ENCODE measurements around the gene ADGRG2.
A peak's percentile ranks its signal among the peaks of the same experiment; 100 is the strongest.
"Not testable (repeated sequence)": the region's sequence is repeated elsewhere in the genome, so short reads cannot be mapped to it uniquely, and the experiment has no call there.

Gene ADGRG2

GRCh38 chrX:19075754-19076153 lies 46.5 kb downstream of the ADGRG2 start:
- no peak for DNase-seq (ENCODE audit: low spot score)

GRCh38 chrX:19072372-19072771 lies 49.9 kb downstream of the ADGRG2 start:
- no peak for DNase-seq (ENCODE audit: low spot score)

- no peak for DNase-seq (ENCODE audit: low spot score)
Measured at GRCh38 chrX:19070555-19070994, 51.7 kb downstream of the ADGRG2 start.

- not testable (repeated sequence) for DNase-seq (ENCODE audit: low spot score)
Measured at GRCh38 chrX:19066987-19067386, 55.3 kb downstream of the ADGRG2 start.

GRCh38 chrX:19065535-19065934 lies 56.7 kb downstream of the ADGRG2 start:
- DNase-seq (ENCODE audit: low spot score), result no peak

GRCh38 chrX:19064175-19064574 lies 58.1 kb downstream of the ADGRG2 start:
- no peak for DNase-seq (ENCODE audit: low spot score)

GRCh38 chrX:19063030-19063429 lies 59.2 kb downstream of the ADGRG2 start:
- DNase-seq (ENCODE audit: low spot score), result no peak

- no peak for DNase-seq (ENCODE audit: low spot score)
Measured at GRCh38 chrX:19059067-19059466, 63.2 kb downstream of the ADGRG2 start.

GRCh38 chrX:19057856-19058255 lies 64.4 kb downstream of the ADGRG2 start:
- no peak for DNase-seq (ENCODE audit: low spot score)

- no peak for DNase-seq (ENCODE audit: low spot score)
Measured at GRCh38 chrX:19049110-19049509, 73.2 kb downstream of the ADGRG2 start.

GRCh38 chrX:19046343-19047215 lies 75.7 kb downstream of the ADGRG2 start:
- DNase-seq (ENCODE audit: low spot score), result peak; percentile 20

GRCh38 chrX:19040373-19040772 lies 81.9 kb downstream of the ADGRG2 start:
- no peak for DNase-seq (ENCODE audit: low spot score)

GRCh38 chrX:19034025-19034424 lies 88.2 kb downstream of the ADGRG2 start:
- no peak for DNase-seq (ENCODE audit: low spot score)

- no peak for DNase-seq (ENCODE audit: low spot score)
Measured at GRCh38 chrX:19030805-19031204, 91.5 kb downstream of the ADGRG2 start.

GRCh38 chrX:19028560-19028959 lies 93.7 kb downstream of the ADGRG2 start:
- no peak for DNase-seq (ENCODE audit: low spot score)

- DNase-seq (ENCODE audit: low spot score), result no peak
Measured at GRCh38 chrX:19024366-19024765, 97.9 kb downstream of the ADGRG2 start.

GRCh38 chrX:19019996-19020395 lies 102.3 kb downstream of the ADGRG2 start:
- DNase-seq (ENCODE audit: low spot score), result no peak

GRCh38 chrX:19017271-19017670 lies 105.0 kb downstream of the ADGRG2 start:
- DNase-seq (ENCODE audit: low spot score), result peak; percentile 1

GRCh38 chrX:19016614-19017013 lies 105.7 kb downstream of the ADGRG2 start:
- DNase-seq (ENCODE audit: low spot score), result not testable (repeated sequence)

- DNase-seq (ENCODE audit: low spot score), result no peak
Measured at GRCh38 chrX:19007868-19008267, 114.4 kb downstream of the ADGRG2 start.

GRCh38 chrX:19007011-19007410 lies 115.3 kb downstream of the ADGRG2 start:
- no peak for DNase-seq (ENCODE audit: low spot score)

GRCh38 chrX:19005909-19006308 lies 116.4 kb downstream of the ADGRG2 start:
- DNase-seq (ENCODE audit: low spot score), result no peak

GRCh38 chrX:19003756-19004155 lies 118.5 kb downstream of the ADGRG2 start:
- DNase-seq (ENCODE audit: low spot score), result no peak

- no peak for DNase-seq (ENCODE audit: low spot score)
Measured at GRCh38 chrX:18998653-18999052, 123.6 kb downstream of the ADGRG2 start.
